Liver (tissue), 9 donors: ENCODE measurements around the gene HOATZ. TPM values are rescaled to one million over a fixed set of nuclear protein-coding genes. Genes with fewer than 3 reads are reported as not detected.

ENCODE experiments used
- DNase-seq: peaks from one replicate; pipeline ENCODE4 v3.0.0-alpha.2; 2017; ENCODE audit warnings: low spot score
- H3K27ac ChIP-seq, 2 donors: one replicate each; pipeline ENCODE4 v1.7.0; 2013; ENCODE audit warnings: inconsistent platforms in 2 of 2, low read length in 2 of 2, control low read depth in 1 of 2, low read depth in 1 of 2, mild to moderate bottlenecking in 1 of 2
- H3K27me3 ChIP-seq, 4 donors: one replicate each; pipeline versions ENCODE4 v1.6.1 to v1.7.0; 2013; ENCODE audit warnings: low read length in 3 of 4, inconsistent platforms in 1 of 4, mild to moderate bottlenecking in 1 of 4, moderate library complexity in 1 of 4; ENCODE audit not compliant: control insufficient read depth in 4 of 4, insufficient read depth in 4 of 4
- H3K36me3 ChIP-seq, 4 donors: one replicate each; pipeline versions ENCODE4 v1.6.1 to v1.7.0; 2013; ENCODE audit warnings: low read length in 3 of 4, mild to moderate bottlenecking in 3 of 4, low read depth in 1 of 4, moderate library complexity in 1 of 4; ENCODE audit not compliant: control insufficient read depth in 4 of 4, insufficient read depth in 3 of 4
- H3K4me1 ChIP-seq, 4 donors: one replicate each; pipeline versions ENCODE4 v1.6.1 to v1.7.0; 2013; ENCODE audit warnings: low read length in 3 of 4, mild to moderate bottlenecking in 3 of 4, moderate library complexity in 1 of 4; ENCODE audit not compliant: control insufficient read depth in 4 of 4, insufficient read depth in 4 of 4
- H3K4me3 ChIP-seq, 3 donors: one replicate each; pipeline versions ENCODE4 v1.6.1 to v1.7.0; 2013; ENCODE audit warnings: low read length in 3 of 3, control low read depth in 1 of 3, low read depth in 1 of 3, mild to moderate bottlenecking in 1 of 3
- H3K9ac ChIP-seq, 2 donors: one replicate each; pipeline ENCODE4 v1.7.0; 2013; ENCODE audit warnings: low read length in 2 of 2, mild to moderate bottlenecking in 2 of 2, moderate library complexity in 2 of 2, control low read depth in 1 of 2, low read depth in 1 of 2
- H3K9me3 ChIP-seq, 4 donors: one replicate each; pipeline versions ENCODE4 v1.6.1 to v1.7.0; 2013; ENCODE audit warnings: low read length in 3 of 4; ENCODE audit not compliant: control insufficient read depth in 4 of 4
- ATF3 ChIP-seq: IDR thresholded peaks from 2 replicates; pipeline ENCODE4 v1.6.1; 2016; ENCODE audit warnings: antibody characterized with exemption
- CTCF ChIP-seq: fragments of 150-350 bp; IDR thresholded peaks from 2 replicates; pipeline ENCODE4 v1.5.1; 2017; ENCODE audit warnings: improper control_type of control experiment, low read depth, low read length; ENCODE audit not compliant: missing input control
- EGR1 ChIP-seq, 2 donors: IDR thresholded peaks; 2 replicates each; pipeline ENCODE4 v1.6.1; 2016 to 2018; ENCODE audit warnings: antibody characterized with exemption in 2 of 2, low read depth in 2 of 2
- FOXA1 ChIP-seq: IDR thresholded peaks from 2 replicates; pipeline ENCODE4 v1.6.1; 2016; ENCODE audit warnings: antibody characterized with exemption
- FOXA2 ChIP-seq: IDR thresholded peaks from 2 replicates; pipeline ENCODE4 v1.6.1; 2016; ENCODE audit warnings: antibody characterized with exemption
- GABPA ChIP-seq, 2 donors: IDR thresholded peaks in 1 of 2; conservative IDR thresholded peaks in 1 of 2; 2 replicates each; pipeline ENCODE4 v1.6.1; 2016; ENCODE audit warnings: antibody characterized with exemption in 2 of 2, mild to moderate bottlenecking in 1 of 2, moderate library complexity in 1 of 2
- HNF4A ChIP-seq, 2 donors: conservative IDR thresholded peaks; 2 replicates each; pipeline ENCODE4 v1.6.1; 2016; ENCODE audit warnings: antibody characterized with exemption in 2 of 2, mild to moderate bottlenecking in 2 of 2
- HNF4G ChIP-seq: IDR thresholded peaks from 2 replicates; pipeline ENCODE4 v1.6.1; 2016; ENCODE audit warnings: antibody characterized with exemption
- JUND ChIP-seq, 2 donors: IDR thresholded peaks; 2 replicates each; pipeline ENCODE4 v1.6.1; 2016; ENCODE audit warnings: antibody characterized with exemption in 2 of 2
- MAX ChIP-seq: IDR thresholded peaks from 2 replicates; pipeline ENCODE4 v1.6.1; 2016; ENCODE audit warnings: antibody characterized with exemption
- NR2F2 ChIP-seq: IDR thresholded peaks from 2 replicates; pipeline ENCODE4 v1.6.1; 2016; ENCODE audit warnings: antibody characterized with exemption
- RAD21 ChIP-seq, 2 donors: IDR thresholded peaks; 2 replicates each; pipeline ENCODE4 v1.6.1; 2016; ENCODE audit warnings: antibody characterized with exemption in 2 of 2, mild to moderate bottlenecking in 2 of 2
- REST ChIP-seq: IDR thresholded peaks from 2 replicates; pipeline ENCODE4 v1.6.1; 2016; ENCODE audit warnings: antibody characterized with exemption, mild to moderate bottlenecking
- RXRA ChIP-seq, 2 donors: IDR thresholded peaks; 2 replicates each; pipeline ENCODE4 v1.6.1; 2017 to 2018; ENCODE audit warnings: antibody characterized with exemption in 2 of 2, mild to moderate bottlenecking in 1 of 2
- SP1 ChIP-seq: IDR thresholded peaks from 2 replicates; pipeline ENCODE4 v1.6.1; 2018; ENCODE audit warnings: antibody characterized with exemption, mild to moderate bottlenecking
- TAF1 ChIP-seq: conservative IDR thresholded peaks from 2 replicates; pipeline ENCODE4 v1.6.1; 2016; ENCODE audit warnings: antibody characterized with exemption, mild to moderate bottlenecking
- YY1 ChIP-seq: IDR thresholded peaks from 2 replicates; pipeline ENCODE4 v1.6.1; 2016; ENCODE audit warnings: antibody characterized with exemption, mild to moderate bottlenecking
- ZBTB33 ChIP-seq: IDR thresholded peaks from 2 replicates; pipeline ENCODE4 v1.6.1; 2016; ENCODE audit warnings: antibody characterized with exemption
- WGBS: extraction: QIAGEN DNeasy Blood & Tissue Kit; methylation state at CpG from one replicate; pipeline ENCODE4 v1.1.7; 2013; 5-methylcytosine and 5-hydroxymethylcytosine counted together
- polyA plus RNA-seq, 2 donors: library from polyadenylated mRNA; stranded (reverse) in 1 of 2; unstranded in 1 of 2; fragments of 200-250 nt in 1 of 2; fragments of >200 nt in 1 of 2; fragmentation: Nextera tagmentation in 1 of 2; extraction: Ambion mirVana in 1 of 2; gene quantifications; one replicate each; pipeline versions ENCODE4 v1.2.1 to v1.2.3, GENCODE V29; 2013 to 2015
- total RNA-seq, 2 donors: library from RNA; depleted of rRNA; stranded (reverse); fragments of >200 nt; gene quantifications; one replicate each; pipeline ENCODE4 v1.2.3, GENCODE V29; 2014
- donor health status: healthy.
- donor health status: healthy.
- donor health status: healthy.
- donor health status: healthy.
- donor health status: healthy.

The HOATZ gene
- total and polyA plus RNA-seq, 4 donors, result not detected

- TF ChIP-seq HNF4G (no peak), NR2F2 (no peak), FOXA2 (no peak), GABPA (IDR thresholded peaks at IDR 0.05 in 1 of 2, conservative IDR thresholded peaks at IDR 0.05 in 1 of 2) (no peak), ATF3 (no peak), RAD21 (IDR thresholded peaks at IDR 0.05) (no peak), CTCF (no peak), TAF1 (no peak), ZBTB33 (no peak)
- H3K9me3 ChIP-seq, result no peaks in the 10 kb centered on the region
- H3K9ac ChIP-seq, result no peak overlapping the region
- WGBS, result 88% methylated on average over 2 of the region's 2 CpGs
- no peak overlapping the region for H3K27ac ChIP-seq
- DNase-seq, result no peak
- H3K27me3 ChIP-seq, result no peaks in the 10 kb centered on the region
- H3K36me3 ChIP-seq, result no peaks in the 10 kb centered on the region
- no peak overlapping the region for H3K4me3 ChIP-seq
- no peaks in the 10 kb centered on the region for H3K4me1 ChIP-seq
These were observed 33.9 kb downstream of the HOATZ start for GRCh38 chr11:111548525-111548924.

- no peak overlapping the region for H3K9ac ChIP-seq
- no peaks in the 10 kb centered on the region for H3K27me3 ChIP-seq
- no peak overlapping the region for H3K4me3 ChIP-seq
- no peaks in the 10 kb centered on the region for H3K4me1 ChIP-seq
- no peak overlapping the region for H3K27ac ChIP-seq
- no peak for DNase-seq
- H3K36me3 ChIP-seq, result no peaks in the 10 kb centered on the region
- 80% methylated on average over 11 of the region's 11 CpGs for WGBS
- no peak for TF ChIP-seq EGR1 (IDR thresholded peaks at IDR 0.05; ENCODE audit: low read depth in 2 of 2)
- no peak for TF ChIP-seq YY1
- TF ChIP-seq FOXA1, result no peak
- no peak for TF ChIP-seq NR2F2
- no peak for TF ChIP-seq FOXA2
- no peak for TF ChIP-seq HNF4G
- TF ChIP-seq GABPA (IDR thresholded peaks at IDR 0.05 in 1 of 2, conservative IDR thresholded peaks at IDR 0.05 in 1 of 2), result no peak
- TF ChIP-seq RAD21 (IDR thresholded peaks at IDR 0.05), result no peak
- no peak for TF ChIP-seq TAF1
- no peak for TF ChIP-seq ATF3
- TF ChIP-seq SP1, result no peak
- TF ChIP-seq ZBTB33, result no peak
- TF ChIP-seq REST, result no peak
- no peak for TF ChIP-seq HNF4A (conservative IDR thresholded peaks at IDR 0.05)
- TF ChIP-seq CTCF, result no peak
- TF ChIP-seq MAX, result no peak
- no peak for TF ChIP-seq RXRA (IDR thresholded peaks at IDR 0.05)
- no peak for TF ChIP-seq JUND (IDR thresholded peaks at IDR 0.05)
- no peaks in the 10 kb centered on the region for H3K9me3 ChIP-seq
These were observed 34.8 kb downstream of the HOATZ start for GRCh38 chr11:111549196-111549868.
